GM12872 (cell line): ENCODE measurements around the gene ETS1.

Experiments
- TF ChIP-seq, protein P1 (sequence below): IDR thresholded peaks from 3 replicates; pipeline ENCODE4 v1.5.1; 2011; ENCODE audit warnings: low read depth, mild to moderate bottlenecking, low read length, moderate library complexity; ENCODE audit not compliant: insufficient read depth

The ETS1 gene

DNA sequence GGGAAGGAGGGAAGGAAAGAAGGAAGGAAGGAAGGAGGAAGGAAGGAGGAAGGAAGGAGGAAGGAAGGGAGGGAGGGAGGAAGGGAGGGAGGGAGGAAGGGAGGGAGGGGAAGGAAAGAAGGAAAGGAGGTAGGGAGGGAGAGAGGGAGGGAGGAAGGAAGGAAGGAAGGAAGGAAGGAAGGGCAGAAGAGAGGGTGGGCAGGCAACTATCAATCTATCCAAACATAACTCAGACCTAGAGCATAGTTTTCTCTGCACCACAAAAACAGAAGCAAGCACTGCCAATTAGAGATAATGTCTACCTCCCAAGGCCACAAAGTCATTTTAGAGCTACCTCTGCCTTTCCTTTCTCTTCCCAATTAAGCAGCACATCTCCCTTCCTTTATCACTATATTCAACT, 109.1 kb downstream of the ETS1 start:
- TF ChIP-seq, protein P1, sequence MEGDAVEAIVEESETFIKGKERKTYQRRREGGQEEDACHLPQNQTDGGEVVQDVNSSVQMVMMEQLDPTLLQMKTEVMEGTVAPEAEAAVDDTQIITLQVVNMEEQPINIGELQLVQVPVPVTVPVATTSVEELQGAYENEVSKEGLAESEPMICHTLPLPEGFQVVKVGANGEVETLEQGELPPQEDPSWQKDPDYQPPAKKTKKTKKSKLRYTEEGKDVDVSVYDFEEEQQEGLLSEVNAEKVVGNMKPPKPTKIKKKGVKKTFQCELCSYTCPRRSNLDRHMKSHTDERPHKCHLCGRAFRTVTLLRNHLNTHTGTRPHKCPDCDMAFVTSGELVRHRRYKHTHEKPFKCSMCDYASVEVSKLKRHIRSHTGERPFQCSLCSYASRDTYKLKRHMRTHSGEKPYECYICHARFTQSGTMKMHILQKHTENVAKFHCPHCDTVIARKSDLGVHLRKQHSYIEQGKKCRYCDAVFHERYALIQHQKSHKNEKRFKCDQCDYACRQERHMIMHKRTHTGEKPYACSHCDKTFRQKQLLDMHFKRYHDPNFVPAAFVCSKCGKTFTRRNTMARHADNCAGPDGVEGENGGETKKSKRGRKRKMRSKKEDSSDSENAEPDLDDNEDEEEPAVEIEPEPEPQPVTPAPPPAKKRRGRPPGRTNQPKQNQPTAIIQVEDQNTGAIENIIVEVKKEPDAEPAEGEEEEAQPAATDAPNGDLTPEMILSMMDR, result no peak

DNA sequence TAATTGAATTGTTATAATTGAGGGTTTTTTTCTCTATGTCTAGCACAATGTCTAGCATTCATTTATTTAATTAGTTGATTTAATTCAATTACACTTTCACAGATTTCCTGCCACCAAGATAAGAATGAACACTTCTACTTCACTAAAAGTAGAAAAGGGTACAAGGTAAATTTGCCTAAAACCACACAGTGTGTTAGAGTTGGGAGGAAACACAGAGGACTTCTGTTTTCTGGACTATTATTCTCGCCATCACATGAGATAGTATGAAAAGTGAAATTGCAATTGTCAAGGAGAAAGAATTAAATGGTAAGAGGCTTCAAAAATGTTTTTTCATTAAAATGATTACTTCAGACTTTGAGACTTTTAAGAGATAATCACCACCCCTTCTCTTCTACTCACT, 109.5 kb downstream of the ETS1 start:
- TF ChIP-seq, protein P1, result no peak

DNA sequence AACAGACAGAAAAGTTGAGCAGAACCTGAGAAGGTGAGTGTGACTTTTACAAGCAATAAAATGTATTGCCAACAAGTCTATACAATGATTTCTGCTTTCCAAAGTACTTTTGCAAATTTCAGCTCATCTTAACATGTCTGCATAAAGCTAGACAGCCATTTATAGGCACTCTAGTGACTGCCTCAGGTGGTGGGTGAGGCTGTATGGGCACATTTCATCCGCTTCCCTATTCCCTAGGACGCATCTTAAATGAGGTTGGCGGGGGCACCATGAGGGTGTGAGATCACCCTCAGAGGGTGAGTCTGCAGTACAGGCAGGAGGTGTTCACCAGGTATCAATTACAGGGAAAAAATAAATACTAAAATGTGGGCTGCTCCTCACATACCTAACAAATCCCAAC, 110.1 kb downstream of the ETS1 start:
- TF ChIP-seq, protein P1, result no peak

DNA sequence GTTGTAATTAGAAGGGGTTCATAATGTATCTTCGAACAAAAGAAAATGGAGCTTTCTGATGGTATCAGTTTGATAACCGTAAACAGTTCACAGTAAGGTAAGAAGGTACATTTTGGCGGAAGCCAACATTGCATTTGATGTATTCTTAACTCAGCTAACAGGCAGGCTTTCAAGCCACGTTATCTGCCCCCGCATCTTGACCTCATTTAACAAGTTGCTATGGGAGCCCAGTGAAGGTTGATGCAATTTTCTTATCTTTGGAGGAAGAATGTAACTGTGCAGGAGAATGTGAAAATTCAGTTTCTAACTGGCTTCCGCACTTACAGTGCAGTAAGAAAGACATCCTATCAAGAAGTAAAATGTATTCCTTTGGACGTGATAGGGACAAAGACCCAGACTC, 110.6 kb downstream of the ETS1 start:
- TF ChIP-seq, protein P1, result no peak

DNA sequence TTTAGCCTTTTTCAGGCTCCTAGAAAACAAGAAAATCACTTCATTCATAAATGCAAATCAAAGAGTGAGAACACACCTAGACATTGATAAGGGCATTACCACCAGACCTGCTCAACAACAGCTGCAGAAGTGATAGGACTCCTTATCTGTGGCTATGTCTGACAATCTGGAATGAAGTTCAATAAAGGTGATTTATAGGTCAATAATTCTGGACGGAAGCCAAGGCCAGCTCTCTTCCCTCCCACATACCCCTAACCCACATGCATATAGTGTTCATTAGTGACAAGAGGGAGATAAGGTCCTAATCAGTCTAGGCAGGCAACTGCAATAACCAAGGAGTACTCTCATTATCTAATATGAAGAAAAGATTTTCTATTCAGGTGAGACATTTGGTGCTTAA, 111.3 kb downstream of the ETS1 start:
- TF ChIP-seq, protein P1, result no peak

DNA sequence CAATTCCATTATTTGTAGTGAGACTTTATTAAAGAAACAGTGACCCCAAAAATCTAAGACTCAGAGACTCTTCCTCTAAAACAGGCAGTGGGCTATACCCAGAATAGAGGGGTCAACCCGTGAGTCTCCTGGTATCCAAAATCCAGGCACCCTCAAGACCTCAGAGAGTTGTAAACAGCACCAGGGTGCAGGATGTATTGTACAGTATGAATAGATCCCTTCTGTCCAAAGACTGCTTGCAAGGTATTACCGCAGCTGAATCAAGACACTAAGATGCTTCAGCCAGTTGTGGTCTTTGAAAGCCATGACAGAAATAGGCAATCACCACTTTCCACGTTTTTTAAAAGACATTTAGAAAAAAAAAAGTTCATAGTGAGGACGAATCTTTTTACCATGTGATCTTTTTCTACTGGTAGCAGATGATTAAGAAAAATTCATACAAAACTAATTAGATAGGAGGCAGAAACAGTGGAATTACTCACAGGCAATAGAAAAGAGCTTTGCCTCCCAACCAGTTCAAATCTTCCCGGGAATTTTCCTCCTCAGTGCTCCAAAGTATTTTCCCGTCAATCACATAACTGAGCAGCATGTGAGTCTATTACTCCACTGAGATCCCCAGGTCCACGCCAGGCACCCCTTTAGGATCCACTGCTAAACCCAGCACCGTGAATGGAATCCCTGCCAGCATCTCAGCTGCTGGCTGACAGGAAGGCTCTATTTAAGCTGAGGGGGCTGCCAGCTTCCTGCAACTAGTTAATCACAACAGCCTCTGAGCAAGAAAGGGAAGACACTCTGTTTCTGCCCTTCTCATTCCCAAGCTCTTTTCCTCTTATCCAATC, 113.1 kb downstream of the ETS1 start:
- TF ChIP-seq, protein P1, result no peak

DNA sequence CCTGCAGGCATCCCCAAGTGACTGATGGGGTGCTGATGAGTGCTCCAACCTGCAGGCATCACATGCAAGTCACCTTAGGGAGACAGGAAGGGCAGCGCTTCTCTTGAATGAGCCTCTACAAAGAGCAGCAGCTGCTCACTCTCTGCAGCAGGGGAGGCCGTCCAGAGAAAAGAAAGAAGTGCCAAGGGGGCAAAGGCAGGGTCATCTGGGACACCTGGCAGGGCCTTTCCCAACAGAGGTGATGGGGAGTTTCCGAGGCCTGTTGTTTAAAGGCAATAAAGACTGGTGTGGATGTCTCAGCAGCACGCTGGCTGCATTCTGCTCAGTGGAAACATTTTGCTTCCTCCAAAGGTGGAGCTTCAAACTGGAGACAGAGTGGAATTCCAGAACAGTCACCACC, 113.7 kb downstream of the ETS1 start:
- TF ChIP-seq, protein P1, result no peak
